OCI-LY1 (cell line): Measurements from ENCODE around the gene CHCHD4.

Experiments used
- H2AFZ ChIP-seq: fragments of 200-600 bp; sonication (generic), shearing (Covaris generic); 2 replicates; pipeline ENCODE4 v1.6.0; 2014; ENCODE audit warnings: antibody characterized with exemption, mild to moderate bottlenecking, low read length
- H3F3A ChIP-seq: fragments of 200-600 bp; sonication (generic), shearing (Covaris generic); 2 replicates; pipeline ENCODE4 v1.6.0; 2014; ENCODE audit warnings: mild to moderate bottlenecking, antibody characterized with exemption, low read length, moderate library complexity; ENCODE audit not compliant: insufficient read depth
- H3K27ac ChIP-seq: fragments of 200-600 bp; sonication (generic); 2 replicates; pipeline ENCODE4 v1.5.1; 2014; ENCODE audit warnings: low read length, mixed run types, mild to moderate bottlenecking, low read depth; ENCODE audit not compliant: poor library complexity, severe bottlenecking
- H3K27me3 ChIP-seq: fragments of 200-600 bp; sonication (generic); 2 replicates; pipeline ENCODE4 v1.6.0; 2014; ENCODE audit warnings: antibody characterized with exemption, mild to moderate bottlenecking, low read length, moderate library complexity; ENCODE audit not compliant: insufficient read depth
- H3K36me3 ChIP-seq: fragments of 200-600 bp; sonication (generic); 2 replicates; pipeline ENCODE4 v1.6.1; 2014; ENCODE audit warnings: mild to moderate bottlenecking, antibody characterized with exemption, low read length, moderate library complexity, mixed read lengths; ENCODE audit not compliant: insufficient read depth
- H3K4me1 ChIP-seq: fragments of 200-600 bp; sonication (generic); 2 replicates; pipeline ENCODE4 v1.5.1; 2014; ENCODE audit warnings: mild to moderate bottlenecking, low read length, moderate library complexity; ENCODE audit not compliant: insufficient read depth, severe bottlenecking
- H3K4me2 ChIP-seq: fragments of 200-600 bp; sonication (generic), shearing (Covaris generic); 2 replicates; pipeline ENCODE4 v1.6.1; 2014; ENCODE audit warnings: low read length
- H3K4me3 ChIP-seq: fragments of 200-600 bp; sonication (generic); 2 replicates; pipeline ENCODE4 v1.5.1; 2014; ENCODE audit warnings: low read length, low read depth, mild to moderate bottlenecking, mixed read lengths; ENCODE audit not compliant: poor library complexity, severe bottlenecking
- H3K79me2 ChIP-seq: fragments of 200-600 bp; shearing (Covaris generic); 2 replicates; pipeline ENCODE4 v1.6.1; 2016; ENCODE audit warnings: mixed run types, low read length, mixed read lengths; ENCODE audit not compliant: insufficient read depth
- H3K9ac ChIP-seq: fragments of 200-600 bp; sonication (generic), shearing (Covaris generic); 2 replicates; pipeline ENCODE4 v1.6.1; 2014; ENCODE audit warnings: mild to moderate bottlenecking, low read length, mixed read lengths
- H3K9me2 ChIP-seq: fragments of 200-600 bp; sonication (generic), shearing (Covaris generic); 2 replicates; pipeline ENCODE4 v1.6.1; 2014; ENCODE audit warnings: low read depth, mild to moderate bottlenecking, low read length, mixed read lengths
- H3K9me3 ChIP-seq: fragments of 200-600 bp; shearing (Covaris generic); 2 replicates; pipeline ENCODE4 v1.6.1; 2014; ENCODE audit warnings: low read length, mixed read lengths
- H4K20me1 ChIP-seq: fragments of 200-600 bp; sonication (generic), shearing (Covaris generic); 2 replicates; pipeline ENCODE4 v1.6.0; 2016; ENCODE audit warnings: mild to moderate bottlenecking, low read length; ENCODE audit not compliant: insufficient read depth
- EZH2 ChIP-seq: fragments of 200-600 bp; sonication (generic), shearing (Covaris generic); IDR thresholded peaks from 2 replicates; pipeline ENCODE4 v1.8.0; 2017; ENCODE audit warnings: borderline replicate concordance, mixed run types, mild to moderate bottlenecking, antibody characterized with exemption, low read length, moderate library complexity, mixed read lengths
- TF ChIP-seq, protein P1 (sequence below): fragments of 200-600 bp; sonication (generic), shearing (Covaris generic); IDR thresholded peaks from 2 replicates; pipeline ENCODE4 v1.5.1; 2017; ENCODE audit warnings: mild to moderate bottlenecking, antibody characterized with exemption, low read length, moderate library complexity, mixed read lengths

Gene CHCHD4

DNA sequence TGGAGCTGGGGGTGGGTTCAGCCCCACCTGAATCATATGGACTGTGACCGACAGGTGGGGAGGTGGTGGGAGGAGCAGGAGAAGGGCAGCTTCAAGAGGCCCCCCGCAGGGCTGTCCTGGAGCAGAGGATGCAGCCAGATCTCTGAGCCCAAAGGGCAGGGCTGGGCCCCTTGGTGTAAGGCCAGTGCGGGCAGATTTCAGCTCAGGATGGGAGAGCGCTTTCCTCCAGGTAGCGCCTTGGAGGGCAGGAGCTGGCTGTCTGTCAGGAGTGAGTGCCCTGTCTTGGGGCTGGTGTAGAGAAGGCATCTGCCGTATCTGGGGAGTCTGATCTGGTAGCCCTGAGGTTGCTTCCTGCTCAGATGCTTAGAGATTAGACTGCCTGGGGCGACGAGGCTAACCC is 7.5 kb upstream of the CHCHD4 start:
- no peak overlapping the region for H2AFZ ChIP-seq
- no peaks in the 10 kb centered on the region for H3K79me2 ChIP-seq
- no peaks in the 10 kb centered on the region for H3K4me1 ChIP-seq
- H3K4me2 ChIP-seq, result no peak overlapping the region
- no peaks in the 10 kb centered on the region for H3K27me3 ChIP-seq
- H3K9me2 ChIP-seq, result no peaks in the 10 kb centered on the region
- H3K9me3 ChIP-seq, result no peaks in the 10 kb centered on the region
- H3K9ac ChIP-seq, result no peak overlapping the region
- no peaks in the 10 kb centered on the region for H4K20me1 ChIP-seq
- TF ChIP-seq, protein P1, sequence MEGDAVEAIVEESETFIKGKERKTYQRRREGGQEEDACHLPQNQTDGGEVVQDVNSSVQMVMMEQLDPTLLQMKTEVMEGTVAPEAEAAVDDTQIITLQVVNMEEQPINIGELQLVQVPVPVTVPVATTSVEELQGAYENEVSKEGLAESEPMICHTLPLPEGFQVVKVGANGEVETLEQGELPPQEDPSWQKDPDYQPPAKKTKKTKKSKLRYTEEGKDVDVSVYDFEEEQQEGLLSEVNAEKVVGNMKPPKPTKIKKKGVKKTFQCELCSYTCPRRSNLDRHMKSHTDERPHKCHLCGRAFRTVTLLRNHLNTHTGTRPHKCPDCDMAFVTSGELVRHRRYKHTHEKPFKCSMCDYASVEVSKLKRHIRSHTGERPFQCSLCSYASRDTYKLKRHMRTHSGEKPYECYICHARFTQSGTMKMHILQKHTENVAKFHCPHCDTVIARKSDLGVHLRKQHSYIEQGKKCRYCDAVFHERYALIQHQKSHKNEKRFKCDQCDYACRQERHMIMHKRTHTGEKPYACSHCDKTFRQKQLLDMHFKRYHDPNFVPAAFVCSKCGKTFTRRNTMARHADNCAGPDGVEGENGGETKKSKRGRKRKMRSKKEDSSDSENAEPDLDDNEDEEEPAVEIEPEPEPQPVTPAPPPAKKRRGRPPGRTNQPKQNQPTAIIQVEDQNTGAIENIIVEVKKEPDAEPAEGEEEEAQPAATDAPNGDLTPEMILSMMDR, result no peak
- TF ChIP-seq EZH2, result no peak
- H3K36me3 ChIP-seq, result peaks cover 68% of the 10 kb centered on the region
- H3K27ac ChIP-seq, result no peak overlapping the region
- H3K4me3 ChIP-seq, result no peak overlapping the region
- no peaks in the 10 kb centered on the region for H3F3A ChIP-seq

DNA sequence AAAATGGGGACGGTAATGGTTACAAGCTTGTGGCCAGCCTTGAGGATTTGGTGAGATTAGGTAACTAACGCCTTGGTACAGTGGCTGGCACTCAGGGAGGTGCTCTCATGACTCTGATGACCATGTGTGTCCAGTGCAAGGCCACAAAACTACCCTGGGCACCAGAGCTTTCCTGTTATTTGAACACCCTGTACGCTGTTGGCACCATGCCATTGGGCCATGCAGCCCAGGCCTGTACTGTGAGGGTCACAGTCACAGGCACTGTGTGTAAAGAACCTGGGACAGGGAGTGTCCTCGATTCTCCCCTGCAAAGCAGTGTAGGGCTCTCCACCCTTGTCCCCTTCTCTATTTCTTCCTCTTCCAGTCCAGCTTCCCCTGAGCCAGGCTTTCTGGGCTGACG is 6.5 kb upstream of the CHCHD4 start:
- peaks cover 64% of the 10 kb centered on the region for H3K36me3 ChIP-seq
- H3K79me2 ChIP-seq, result no peaks in the 10 kb centered on the region
- no peaks in the 10 kb centered on the region for H3K9me3 ChIP-seq

DNA sequence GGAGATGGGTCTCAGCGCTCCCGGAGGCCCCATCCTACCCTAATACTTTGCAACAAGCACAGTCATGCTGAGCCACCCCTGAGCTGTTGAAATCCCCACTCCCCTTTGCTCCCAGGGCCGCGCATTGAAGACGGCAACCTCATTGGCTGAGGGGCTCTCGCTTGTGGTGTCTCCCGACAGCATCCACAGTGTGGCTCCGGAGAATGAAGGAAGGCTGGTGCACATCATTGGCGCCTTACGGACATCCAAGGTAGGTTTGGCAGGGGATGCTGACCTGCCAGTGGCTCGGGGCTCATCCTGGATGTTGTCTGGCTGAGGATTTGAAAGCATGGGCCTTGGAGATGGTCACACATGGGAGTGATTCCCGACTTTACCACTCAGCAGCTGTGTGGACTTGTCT is 6.0 kb upstream of the CHCHD4 start:
- Histone ChIP-seq H4K20me1 (no peaks in the 10 kb centered on the region), H3F3A (no peaks in the 10 kb centered on the region), H3K9ac (no peak overlapping the region), H3K79me2 (no peaks in the 10 kb centered on the region), H3K9me3 (no peaks in the 10 kb centered on the region), H3K4me1 (peaks cover 10% of the 10 kb centered on the region), H3K27ac (no peak overlapping the region), H3K27me3 (no peaks in the 10 kb centered on the region), H3K4me2 (no peak overlapping the region), H3K9me2 (no peaks in the 10 kb centered on the region), H3K4me3 (no peak overlapping the region), H3K36me3 (peaks cover 60% of the 10 kb centered on the region), H2AFZ (no peak overlapping the region)
- TF ChIP-seq EZH2, result no peak

More for the DNA sequence above, 6.5 kb upstream of the CHCHD4 start:
- TF ChIP-seq EZH2, result no peak
- TF ChIP-seq, protein P1, result no peak
- Histone ChIP-seq H3K4me1 (peaks cover 6% of the 10 kb centered on the region), H3K27ac (no peak overlapping the region), H3F3A (no peaks in the 10 kb centered on the region), H4K20me1 (no peaks in the 10 kb centered on the region), H2AFZ (no peak overlapping the region), H3K27me3 (no peaks in the 10 kb centered on the region), H3K4me2 (no peak overlapping the region), H3K9me2 (no peaks in the 10 kb centered on the region), H3K4me3 (no peak overlapping the region), H3K9ac (no peak overlapping the region)

DNA sequence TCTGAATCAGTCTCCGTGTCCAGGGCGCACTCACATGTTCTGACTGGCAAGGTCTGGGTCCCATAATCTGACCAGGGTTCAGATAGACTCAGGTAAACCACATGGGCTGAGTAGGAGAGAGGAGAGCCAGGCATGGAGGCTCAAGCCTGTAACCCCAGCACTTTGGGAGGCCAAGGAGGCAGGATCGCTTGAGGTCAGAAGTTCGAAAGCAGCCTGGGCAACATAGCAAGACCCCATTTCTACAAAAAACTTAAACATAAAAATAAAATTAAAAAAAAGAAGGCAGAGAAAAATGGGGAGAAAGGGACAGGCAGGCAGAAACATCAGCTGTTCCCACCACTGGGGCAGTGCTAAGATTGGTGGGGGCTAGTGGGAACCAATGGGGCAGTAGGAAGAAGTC is 5.6 kb upstream of the CHCHD4 start:
- Histone ChIP-seq H3K27me3 (no peaks in the 10 kb centered on the region), H3K4me3 (no peak overlapping the region), H3K9me2 (no peaks in the 10 kb centered on the region), H3K9ac (no peak overlapping the region), H4K20me1 (no peaks in the 10 kb centered on the region), H3K4me1 (peaks cover 14% of the 10 kb centered on the region), H3K36me3 (peaks cover 56% of the 10 kb centered on the region), H3F3A (no peaks in the 10 kb centered on the region), H3K79me2 (no peaks in the 10 kb centered on the region), H3K4me2 (no peak overlapping the region), H2AFZ (no peak overlapping the region), H3K27ac (no peak overlapping the region), H3K9me3 (no peaks in the 10 kb centered on the region)
- TF ChIP-seq, protein P1, result no peak
- TF ChIP-seq EZH2, result no peak
